Kidney (tissue), 14 donors: ENCODE results near the gene LRRFIP1. TPM values are rescaled to one million over a fixed set of nuclear protein-coding genes. Genes with fewer than 3 reads are reported as not detected.

Experiments
- DNase-seq, 5 donors: peaks; one replicate each; pipeline ENCODE4 v3.0.0-alpha.2; 2013 to 2020
- FAIRE-seq: peaks from 2 replicates; lab custom pipeline; 2012; peaks lifted over from hg19 to GRCh38; lab: Jason Lieb, UNC
- H3K27ac ChIP-seq, 2 donors: one replicate each; pipeline ENCODE4 v1.7.0; 2013; ENCODE audit warnings: low read depth in 2 of 2, low read length in 2 of 2, inconsistent platforms in 1 of 2
- H3K27me3 ChIP-seq: one replicate; pipeline ENCODE4 v1.7.1; 2013; ENCODE audit warnings: low read length, inconsistent platforms; ENCODE audit not compliant: control insufficient read depth, insufficient read depth
- H3K36me3 ChIP-seq, 3 donors: one replicate each; pipeline versions ENCODE4 v1.7.0 to v1.7.1; 2013; ENCODE audit warnings: low read length in 3 of 3, control low read depth in 1 of 3, inconsistent platforms in 1 of 3; ENCODE audit not compliant: insufficient read depth in 3 of 3, control insufficient read depth in 2 of 3
- H3K4me1 ChIP-seq, 3 donors: one replicate each; pipeline versions ENCODE4 v1.7.0 to v1.7.1; 2013; ENCODE audit warnings: low read length in 3 of 3, inconsistent platforms in 1 of 3, low read depth in 1 of 3; ENCODE audit not compliant: control insufficient read depth in 2 of 3, insufficient read depth in 2 of 3
- H3K4me3 ChIP-seq, 3 donors: one replicate each; pipeline versions ENCODE4 v1.7.0 to v1.8.1; 2013; ENCODE audit warnings: low read length in 3 of 3, control low read depth in 1 of 3, inconsistent platforms in 1 of 3
- H3K9ac ChIP-seq, 3 donors: one replicate each; pipeline versions ENCODE4 v1.7.0 to v1.7.1; 2013; ENCODE audit warnings: low read length in 3 of 3, control low read depth in 1 of 3, inconsistent platforms in 1 of 3
- H3K9me3 ChIP-seq, 3 donors: one replicate each; pipeline versions ENCODE4 v1.7.0 to v1.7.1; 2013; ENCODE audit warnings: low read length in 3 of 3, control low read depth in 1 of 3, inconsistent platforms in 1 of 3; ENCODE audit not compliant: control insufficient read depth in 2 of 3, insufficient read depth in 1 of 3
- intact Hi-C: fragments of 100-400 bp; cut with DNase I; formaldehyde crosslinking; loops from one replicate; pipeline ENCODE4 v1.11.1; 2022
- polyA plus RNA-seq: library from polyadenylated mRNA; stranded (reverse); fragments of 350-450 nt; fragmentation: Illumina TruSeq; extraction: RNeasy Lipid Tissue Mini Kit (QIAGEN cat#74804); gene quantifications from one replicate; pipeline ENCODE4 v1.2.3, GENCODE V29; 2014; ENCODE audit warnings: low read depth, low replicate concordance; ENCODE audit not compliant: insufficient read depth
- total RNA-seq: library from RNA; stranded (reverse); fragmentation: NEBNext Ultra II Directional; extraction: Animal tissue kit (Norgen Biotek cat#: 25700); gene quantifications from one replicate; pipeline ENCODE4 v1.2.1, GENCODE V29; 2021
- TF ChIP-seq, protein P1 (sequence below): IDR thresholded peaks from 3 replicates; pipeline ENCODE4 v1.5.1; 2012; ENCODE audit warnings: mild to moderate bottlenecking, moderate library complexity, borderline replicate concordance; ENCODE audit not compliant: insufficient read depth; ENCODE audit errors: extremely low read depth
- donor health status: control.
- donor health status: control.
- donor health status: control.
- donor health status: control.
- donor health status: control.
- donor health status: DM: yes; HTN: yes; CAD: no.
- donor health status: Normal renal cell carcinoma (clear cell type).

LRRFIP1 gene
- total and polyA plus RNA-seq, 2 donors from 2014 or later = 39.1 to 204 TPM

DNA sequence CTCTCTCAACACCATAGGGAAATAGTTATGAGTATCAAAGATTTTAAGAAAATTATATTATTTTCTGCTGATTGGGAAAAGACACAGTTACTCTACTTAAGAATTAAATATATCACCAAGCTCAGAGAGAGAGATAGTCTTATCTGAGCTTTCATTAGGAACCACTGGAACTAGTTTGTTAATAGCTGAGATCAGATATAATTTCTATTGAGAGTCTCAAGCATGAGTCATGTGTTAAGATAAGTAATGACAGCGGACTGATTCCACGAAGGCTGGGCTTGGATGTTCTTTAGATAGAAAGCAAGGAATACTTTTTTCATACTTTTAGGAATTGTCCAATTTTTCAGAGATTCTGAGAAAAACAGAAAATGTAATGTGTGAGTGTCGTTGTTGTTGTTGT lies 126.8 kb downstream of the LRRFIP1 start:
- TF ChIP-seq, protein P1, sequence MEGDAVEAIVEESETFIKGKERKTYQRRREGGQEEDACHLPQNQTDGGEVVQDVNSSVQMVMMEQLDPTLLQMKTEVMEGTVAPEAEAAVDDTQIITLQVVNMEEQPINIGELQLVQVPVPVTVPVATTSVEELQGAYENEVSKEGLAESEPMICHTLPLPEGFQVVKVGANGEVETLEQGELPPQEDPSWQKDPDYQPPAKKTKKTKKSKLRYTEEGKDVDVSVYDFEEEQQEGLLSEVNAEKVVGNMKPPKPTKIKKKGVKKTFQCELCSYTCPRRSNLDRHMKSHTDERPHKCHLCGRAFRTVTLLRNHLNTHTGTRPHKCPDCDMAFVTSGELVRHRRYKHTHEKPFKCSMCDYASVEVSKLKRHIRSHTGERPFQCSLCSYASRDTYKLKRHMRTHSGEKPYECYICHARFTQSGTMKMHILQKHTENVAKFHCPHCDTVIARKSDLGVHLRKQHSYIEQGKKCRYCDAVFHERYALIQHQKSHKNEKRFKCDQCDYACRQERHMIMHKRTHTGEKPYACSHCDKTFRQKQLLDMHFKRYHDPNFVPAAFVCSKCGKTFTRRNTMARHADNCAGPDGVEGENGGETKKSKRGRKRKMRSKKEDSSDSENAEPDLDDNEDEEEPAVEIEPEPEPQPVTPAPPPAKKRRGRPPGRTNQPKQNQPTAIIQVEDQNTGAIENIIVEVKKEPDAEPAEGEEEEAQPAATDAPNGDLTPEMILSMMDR = no peak
- FAIRE-seq (no peak), DNase-seq (no peak)
- Histone ChIP-seq H3K36me3 (peaks cover 8 to 38% (median 31%) of the 10 kb centered on the region in 3 donors), H3K9ac (no peak overlapping the region), H3K4me3 (no peak overlapping the region), H3K27ac (no peak overlapping the region), H3K9me3 (no peaks in the 10 kb centered on the region), H3K27me3 (no peaks in the 10 kb centered on the region), H3K4me1 (no peaks in the 10 kb centered on the region)
- intact Hi-C loops = no loop called here

DNA sequence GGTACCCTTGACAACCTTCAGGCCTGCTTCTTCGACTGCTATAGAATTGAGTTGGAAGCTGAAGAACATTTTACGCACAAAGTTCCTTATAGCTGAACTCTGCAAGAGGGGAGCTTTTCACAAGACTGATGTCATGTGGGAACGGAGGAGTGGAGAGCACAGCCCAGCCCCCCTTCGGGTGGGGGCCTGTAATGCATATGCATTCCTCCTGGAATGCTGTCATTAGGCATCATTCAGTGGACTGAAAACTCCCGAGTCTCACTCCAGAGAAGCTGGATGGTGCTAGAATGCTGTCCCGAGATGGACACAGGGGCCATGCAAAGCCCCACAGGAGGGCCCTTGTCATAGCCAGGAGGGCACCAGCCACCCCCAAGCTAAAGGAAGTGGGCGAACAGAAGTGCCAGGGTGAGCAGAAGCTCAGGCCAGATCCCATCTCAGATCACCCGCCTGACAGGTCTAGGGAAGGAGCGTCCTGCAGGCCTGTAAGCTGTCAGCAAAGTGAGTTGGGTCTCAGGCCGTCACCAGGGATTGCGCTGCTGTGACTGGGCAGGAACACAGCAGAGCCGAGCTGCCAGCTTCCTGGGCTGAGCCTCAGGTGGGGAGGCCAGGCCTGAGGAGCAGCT lies 127.3 kb downstream of the LRRFIP1 start:
- Histone ChIP-seq H3K4me1 (no peaks in the 10 kb centered on the region), H3K36me3 (peaks cover 6 to 38% (median 25%) of the 10 kb centered on the region in 3 donors), H3K27me3 (no peaks in the 10 kb centered on the region), H3K9me3 (no peaks in the 10 kb centered on the region), H3K9ac (no peak overlapping the region), H3K27ac (no peak overlapping the region), H3K4me3 (no peak overlapping the region)
- FAIRE-seq (no peak), DNase-seq (no peak)
- intact Hi-C loops = no loop called here
- TF ChIP-seq, protein P1 = no peak

DNA sequence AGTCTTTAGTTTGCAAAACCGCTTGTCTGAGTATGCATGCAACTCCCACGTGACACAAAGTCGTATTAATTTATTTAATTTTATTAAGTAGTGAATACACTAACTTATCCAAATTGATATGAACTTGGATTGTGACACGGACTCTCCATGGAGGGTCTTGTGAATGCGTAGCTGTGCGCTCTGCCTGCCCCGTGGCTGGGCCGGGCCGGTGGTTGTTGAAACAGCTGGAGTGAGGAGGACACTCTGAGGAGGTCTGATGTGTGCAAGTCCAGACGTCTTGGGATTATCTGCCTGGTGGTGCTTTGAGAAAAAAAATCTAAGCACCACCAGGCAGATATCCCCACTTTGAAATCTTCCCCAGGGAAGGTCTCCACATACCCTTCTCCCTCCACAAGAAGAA lies 130.2 kb downstream of the LRRFIP1 start:
- H3K36me3 ChIP-seq = peaks cover 7 to 44% (median 26%) of the 10 kb centered on the region in 3 donors
- intact Hi-C loops = no loop called here
- TF ChIP-seq, protein P1 = no peak
- H3K9me3 ChIP-seq = no peaks in the 10 kb centered on the region
- H3K27me3 ChIP-seq = no peaks in the 10 kb centered on the region
- no peak overlapping the region for H3K27ac ChIP-seq
- no peak for FAIRE-seq
- H3K4me1 ChIP-seq = no peaks in the 10 kb centered on the region
- H3K9ac ChIP-seq = no peak overlapping the region
- no peak for DNase-seq
- no peak overlapping the region for H3K4me3 ChIP-seq
